GM15510 (cell line): Measurements from ENCODE around the gene FADS3.

ENCODE experiments used
- POLR2A ChIP-seq: IDR thresholded peaks from 3 replicates; pipeline ENCODE4 v1.6.1; 2011; ENCODE audit warnings: borderline replicate concordance; ENCODE audit not compliant: insufficient read length; ENCODE audit errors: extremely low read depth

Gene FADS3

GRCh38 chr11:61853698-61854169, 37.6 kb downstream of the FADS3 start:
- TF ChIP-seq POLR2A, result no peak

GRCh38 chr11:61851900-61852295, 39.4 kb downstream of the FADS3 start:
- TF ChIP-seq POLR2A, result no peak

DNA sequence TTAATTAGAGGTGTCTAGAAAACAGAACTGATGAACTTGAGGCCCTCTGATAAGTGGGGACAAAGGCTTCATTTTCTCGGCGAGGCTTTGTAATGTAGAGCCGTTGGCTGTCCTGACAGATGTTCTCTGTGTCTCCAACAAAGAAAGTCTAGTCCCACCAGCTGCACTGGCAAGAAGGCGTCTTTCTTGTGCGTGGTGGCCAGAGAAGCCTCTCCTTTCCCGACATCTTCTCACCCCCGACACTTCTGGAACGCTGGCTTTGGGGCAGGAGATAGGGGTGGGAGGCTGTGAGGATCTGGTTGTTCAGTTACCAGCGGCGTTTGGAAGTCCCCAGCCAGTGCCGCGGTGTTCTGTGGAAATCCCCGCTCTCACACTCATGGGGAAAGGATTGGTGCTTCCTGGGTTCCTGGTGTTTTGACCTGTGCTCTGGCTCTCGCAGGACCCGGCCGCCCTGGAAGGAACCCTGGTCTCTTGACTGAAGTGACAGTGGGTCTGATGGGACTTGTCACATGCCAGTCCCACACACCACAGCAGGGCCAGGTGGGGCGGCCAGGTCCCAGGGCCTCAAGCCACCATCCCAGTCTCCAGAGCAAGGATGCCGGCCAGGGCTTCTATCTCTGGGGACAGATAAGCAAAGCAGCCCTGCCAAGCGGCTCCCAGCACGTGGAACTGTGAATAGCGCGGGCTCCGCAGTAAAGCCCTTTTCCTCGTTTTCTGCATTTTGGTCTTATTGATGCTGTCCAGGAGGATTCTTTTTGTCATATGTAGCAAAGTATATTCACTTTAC, 40.0 kb downstream of the FADS3 start:
- no peak for TF ChIP-seq POLR2A

DNA sequence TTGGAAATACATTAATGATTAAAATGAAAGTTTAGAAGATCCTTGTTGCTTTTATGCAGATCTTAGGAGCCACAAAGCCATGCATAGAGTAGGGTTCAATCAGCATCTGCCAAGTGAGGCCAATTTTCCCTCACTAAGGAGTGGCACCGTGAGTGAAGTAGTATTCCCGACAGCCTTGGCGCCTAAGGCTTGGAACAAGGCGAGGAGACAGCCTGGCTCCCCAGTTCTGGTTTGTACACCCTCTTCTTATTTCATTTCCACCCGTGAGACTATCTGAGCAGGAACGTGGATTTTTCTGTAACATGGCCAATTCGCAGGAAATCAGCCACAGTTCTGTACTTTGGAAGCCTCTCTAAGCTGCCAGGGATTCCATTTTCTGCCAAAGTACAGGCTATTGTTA, 40.7 kb downstream of the FADS3 start:
- TF ChIP-seq POLR2A, result no peak

- no peak for TF ChIP-seq POLR2A
These were observed 42.7 kb downstream of the FADS3 start for GRCh38 chr11:61848631-61849030.

DNA sequence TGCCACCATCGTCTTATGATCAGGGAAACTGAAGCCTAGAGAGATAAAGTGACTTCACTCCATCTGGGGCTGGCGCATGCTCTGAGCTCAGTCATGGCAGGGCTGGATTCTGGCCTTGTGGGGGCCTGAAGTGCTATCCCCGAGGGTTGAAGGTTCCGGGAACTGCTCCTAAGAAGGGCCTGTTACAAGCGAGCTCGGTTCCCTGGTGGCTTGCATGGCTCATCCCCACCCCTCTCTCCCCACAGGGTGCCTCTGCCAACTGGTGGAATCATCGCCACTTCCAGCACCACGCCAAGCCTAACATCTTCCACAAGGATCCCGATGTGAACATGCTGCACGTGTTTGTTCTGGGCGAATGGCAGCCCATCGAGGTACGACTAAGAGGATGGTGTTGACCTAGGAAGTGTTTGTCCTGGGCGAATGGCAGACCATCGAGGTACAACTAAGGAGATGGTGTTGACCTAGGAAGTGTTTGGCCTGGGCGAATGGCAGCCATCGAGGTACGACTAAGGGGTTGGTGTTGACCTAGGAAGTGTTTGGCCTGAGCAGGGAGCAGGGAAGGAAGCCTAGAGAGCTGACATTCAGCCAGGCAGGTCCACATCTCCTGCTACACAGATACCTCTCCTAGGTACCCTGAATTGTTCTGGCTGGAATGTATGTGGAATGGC, 43.3 kb downstream of the FADS3 start:
- TF ChIP-seq POLR2A, result no peak

DNA sequence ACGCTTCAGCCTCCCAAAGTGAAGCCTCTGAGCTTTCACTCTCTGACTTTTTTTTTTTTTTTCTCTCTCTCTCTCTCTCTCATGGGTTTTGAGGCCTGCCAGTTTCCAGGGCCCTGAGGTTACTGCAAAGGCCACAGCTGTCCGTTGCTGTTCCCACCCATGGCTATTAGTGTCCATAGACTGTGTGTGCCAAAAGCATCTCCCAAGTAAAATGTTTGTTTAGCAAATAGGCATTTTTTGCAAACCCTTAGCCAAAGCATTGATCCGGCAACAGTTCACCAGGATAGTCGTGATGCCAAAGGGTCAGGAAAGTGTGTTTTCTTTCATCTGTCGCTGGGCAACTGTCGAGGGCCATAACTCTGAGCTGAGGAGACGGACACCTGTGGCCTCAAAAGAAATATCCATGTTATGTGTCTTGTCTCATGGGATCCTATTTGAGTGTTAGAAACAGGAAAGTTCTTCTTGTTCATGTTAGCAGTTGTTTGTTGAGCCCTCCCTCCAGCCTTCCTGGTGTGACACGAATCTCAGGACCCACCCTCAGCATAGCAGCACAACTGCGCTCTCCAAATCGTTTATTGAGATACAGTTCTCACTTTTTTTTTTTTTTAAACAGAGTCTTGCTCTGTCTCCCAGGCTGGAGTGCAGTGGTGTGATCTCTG, 44.9 kb downstream of the FADS3 start:
- TF ChIP-seq POLR2A, result no peak

DNA sequence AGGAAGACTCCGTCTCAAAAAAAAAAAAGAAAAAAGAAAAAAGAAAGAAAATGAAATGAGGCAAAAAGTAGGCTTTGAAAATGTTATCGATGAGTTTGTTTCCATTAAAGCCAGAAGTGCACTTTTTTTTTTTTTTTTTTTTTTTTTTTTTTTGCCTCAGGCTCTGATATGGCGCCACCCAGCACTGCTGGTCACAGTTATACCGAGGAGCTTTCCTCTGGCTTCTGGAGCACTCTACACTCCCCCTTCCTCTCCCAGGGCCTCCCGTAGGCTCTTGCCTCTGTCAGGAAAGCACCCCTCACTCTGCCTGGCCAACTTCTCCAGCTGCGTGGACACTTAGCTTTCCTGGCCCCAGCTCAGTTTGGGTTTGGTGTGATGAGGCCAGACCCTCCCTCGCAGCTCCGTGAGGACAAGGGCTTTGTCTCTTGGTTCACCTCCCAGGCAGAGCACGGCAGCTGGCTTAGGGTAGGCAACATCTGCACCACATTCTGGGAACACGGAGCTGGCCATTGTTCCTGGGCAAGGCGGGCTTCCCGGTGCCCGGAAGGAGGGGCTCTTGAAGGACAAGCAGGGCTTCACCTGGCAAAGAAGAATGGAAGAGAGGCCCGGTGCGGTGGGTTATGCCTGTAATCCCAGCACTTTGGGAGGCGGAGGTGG, 46.3 kb downstream of the FADS3 start:
- TF ChIP-seq POLR2A, result no peak

DNA sequence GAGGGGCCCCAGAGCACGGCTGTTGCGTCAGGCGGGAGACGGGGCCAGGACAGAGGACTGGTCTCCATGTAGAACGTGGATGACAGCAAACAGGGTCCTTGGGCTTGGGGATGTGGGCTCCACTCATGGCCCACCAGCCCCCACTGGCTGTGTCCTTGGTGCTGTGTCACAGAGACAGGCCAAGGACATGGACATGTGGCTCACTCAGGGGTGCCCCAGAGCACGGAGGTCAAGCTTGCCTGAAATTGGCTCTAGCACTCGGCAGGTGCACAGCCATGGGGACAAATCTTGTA, 48.9 kb downstream of the FADS3 start:
- peak; percentile 9 for TF ChIP-seq POLR2A

DNA sequence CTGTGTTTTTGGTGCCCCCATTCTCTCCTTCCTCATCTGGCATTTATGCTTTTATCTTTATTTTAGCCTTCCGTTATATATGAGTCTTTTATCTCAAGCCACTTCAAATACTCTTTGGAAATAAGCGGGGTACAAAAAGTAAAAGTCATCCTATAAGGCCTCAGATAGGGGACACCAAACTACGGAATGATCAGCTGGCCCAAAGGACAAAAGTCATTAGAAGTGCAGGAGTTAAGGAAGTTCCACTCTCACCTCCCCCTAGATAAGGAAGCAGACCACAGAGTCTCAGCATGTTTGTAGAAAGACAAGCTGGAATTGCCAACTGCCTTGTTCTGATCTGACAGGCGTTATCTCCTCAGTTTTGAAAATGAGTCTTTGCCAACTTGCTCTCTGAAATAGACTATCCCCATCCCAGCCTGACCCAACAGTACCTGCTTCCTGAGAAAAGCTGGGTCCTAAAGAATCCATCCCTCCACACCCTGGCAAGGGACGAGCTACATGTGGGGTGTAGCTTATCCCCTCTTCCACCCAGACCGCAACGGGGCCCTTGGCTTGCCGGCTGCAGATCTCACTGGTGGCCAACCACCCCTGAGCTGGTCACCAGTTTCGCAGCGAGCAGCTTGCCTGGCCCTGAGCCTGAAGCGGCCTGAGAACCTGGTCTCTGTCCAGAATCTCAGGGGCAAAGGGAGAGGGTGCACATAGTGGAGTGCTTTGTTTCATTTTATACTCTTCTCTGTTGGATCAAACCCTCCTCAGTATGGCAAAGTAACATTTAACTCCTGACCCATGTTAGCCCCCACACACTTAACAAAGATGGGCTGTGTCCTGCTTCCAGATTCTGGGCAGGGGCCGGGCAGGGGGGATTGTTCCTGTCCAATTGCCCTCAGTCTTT, 49.5 kb downstream of the FADS3 start:
- TF ChIP-seq POLR2A, result peak; percentile 10

GRCh38 chr11:61840371-61840770, 51.0 kb downstream of the FADS3 start:
- no peak for TF ChIP-seq POLR2A

DNA sequence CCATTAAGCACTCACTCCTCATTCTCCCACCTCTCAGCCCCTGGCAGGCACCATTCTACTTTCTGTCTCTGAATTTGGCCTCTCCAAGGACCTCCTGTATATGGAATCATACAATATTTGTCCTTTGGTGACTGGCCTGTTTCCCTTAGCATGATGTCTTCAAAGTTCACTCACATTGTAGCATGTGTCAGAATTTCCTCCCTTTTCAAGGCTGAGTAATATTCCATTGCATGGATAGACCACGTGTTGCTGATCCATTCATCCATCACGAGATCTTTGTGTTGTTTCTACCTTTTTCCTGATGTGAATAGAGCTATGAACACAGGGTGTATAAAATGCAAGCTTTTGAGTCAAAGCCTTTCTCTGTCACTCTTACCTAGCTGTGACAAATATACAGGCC, 51.6 kb downstream of the FADS3 start:
- no peak for TF ChIP-seq POLR2A

GRCh38 chr11:61838921-61839320, 52.4 kb downstream of the FADS3 start:
- TF ChIP-seq POLR2A, result peak; percentile 11

GRCh38 chr11:61838501-61838900, 52.8 kb downstream of the FADS3 start:
- peak; percentile 16 for TF ChIP-seq POLR2A
